Testis (tissue), 5 donors: Measurements from ENCODE around the gene PEX5. TPM values are rescaled to one million over a fixed set of nuclear protein-coding genes. Genes with fewer than 3 reads are reported as not detected.

ENCODE experiments used
- DNase-seq: peaks from one replicate; pipeline ENCODE4 v3.0.0-alpha.2; 2019
- H3K27ac ChIP-seq, 2 donors: fragments of 200-600 bp; sonication (generic); one replicate each; pipeline ENCODE4 v1.5.1; 2019
- H3K27me3 ChIP-seq: fragments of 200-600 bp; sonication (generic); one replicate; pipeline ENCODE4 v1.5.1; 2019
- H3K36me3 ChIP-seq: fragments of 200-600 bp; sonication (generic); one replicate; pipeline ENCODE4 v1.5.1; 2017; ENCODE audit warnings: low read depth; ENCODE audit errors: missing control alignments
- H3K4me1 ChIP-seq: fragments of 200-600 bp; sonication (generic); one replicate; pipeline ENCODE4 v1.5.1; 2019
- H3K4me3 ChIP-seq, 2 donors: fragments of 200-600 bp; sonication (generic); one replicate each; pipeline ENCODE4 v1.5.1; 2017 to 2019
- H3K9me3 ChIP-seq: fragments of 200-600 bp; sonication (generic); one replicate; pipeline ENCODE4 v1.5.1; 2017
- CTCF ChIP-seq, 3 experiments: fragments of 450-650 bp in 2 of 3; fragments of 200-600 bp in 1 of 3; sonication (generic) in 1 of 3; IDR thresholded peaks; one replicate each; pipeline ENCODE4 v1.5.1; 2016 to 2019; ENCODE audit warnings: antibody characterized with exemption in 3 of 3, mild to moderate bottlenecking in 2 of 3, moderate library complexity in 1 of 3
- POLR2A ChIP-seq: fragments of 450-650 bp; IDR thresholded peaks from one replicate; pipeline ENCODE4 v1.6.1; 2017; ENCODE audit warnings: antibody characterized with exemption, mild to moderate bottlenecking, moderate library complexity
- WGBS, 2 donors: methylation state at CpG; one replicate each; pipeline ENCODE4 v1.1.5; 2018; 5-methylcytosine and 5-hydroxymethylcytosine counted together
- intact Hi-C: fragments of 100-400 bp; cut with DNase I; formaldehyde crosslinking; loops from one replicate; pipeline ENCODE4 v1.15.1; 2023; ENCODE audit warnings: low total_unique reads
- long read RNA-seq, 2 donors: transcript quantifications; one replicate each; lab custom pipeline, GENCODE V29; 2026
- polyA plus RNA-seq: library from polyadenylated mRNA; stranded (reverse); fragments of 350-450 nt; fragmentation: Illumina TruSeq; extraction: RNeasy Lipid Tissue Mini Kit (QIAGEN cat#74804); gene quantifications from one replicate; pipeline ENCODE4 v1.2.3, GENCODE V29; 2014; ENCODE audit warnings: low read depth, low replicate concordance; ENCODE audit not compliant: insufficient read depth
- total RNA-seq, 2 donors: library from RNA; depleted of rRNA; stranded (reverse); fragments of >200 nt; gene quantifications; one replicate each; pipeline ENCODE4 v1.2.3, GENCODE V29; 2016

Gene PEX5
- total RNA-seq (100 to 1,000 TPM; 121 to 134 TPM), polyA plus RNA-seq (120 TPM)
- long read RNA-seq, donor 1, partial matches to known transcripts: 0 of 3 reads
- long read RNA-seq, donor 1, other reads (novel, unspliced or antisense): 0 of 3 reads
- long read RNA-seq, donor 2, partial matches to known transcripts: 12 of 12 reads
- long read RNA-seq, donor 2, other reads (novel, unspliced or antisense): 0 of 12 reads

- DNase-seq: peak; percentile 93
- 0 to 1% methylated on average over 20 to 65 of the region's 68 CpGs for WGBS, 2 donors
- Histone ChIP-seq H3K27ac (peak within 1 kb of the TSS; percentile 85 to 94), H3K27me3 (no peaks in the 10 kb centered on the region), H3K4me1 (peaks cover 31% of the 10 kb centered on the region), H3K9me3 (no peaks in the 10 kb centered on the region), H3K4me3 (peak within 1 kb of the TSS; percentile 79 to 91), H3K36me3 (no peaks in the 10 kb centered on the region)
- intact Hi-C loops: no loop called here
- TF ChIP-seq CTCF (IDR thresholded peaks at IDR 0.05): no peak
- no peak for TF ChIP-seq POLR2A
These were observed at the start of gene PEX5 for GRCh38 chr12:7189398-7190267. Gene PEX5, plus strand, starts transcription at chr12:7189686. Its CDS starts 692 bp downstream, at chr12:7190378.

GRCh38 chr12:7141351-7142005 lies 48.0 kb upstream of the PEX5 start:
- intact Hi-C loops: no loop called here
- H3K27me3 ChIP-seq: no peaks in the 10 kb centered on the region
- H3K4me3 ChIP-seq: no peak overlapping the region
- H3K9me3 ChIP-seq: no peaks in the 10 kb centered on the region
- no peak overlapping the region for H3K27ac ChIP-seq
- TF ChIP-seq POLR2A: no peak
- TF ChIP-seq CTCF (IDR thresholded peaks at IDR 0.05): no peak
- no peaks in the 10 kb centered on the region for H3K4me1 ChIP-seq
- 94% methylated on average over 7 of the region's 7 CpGs for WGBS, 2 donors
- H3K36me3 ChIP-seq: no peaks in the 10 kb centered on the region
- DNase-seq: no peak

GRCh38 chr12:7142056-7142644 lies 47.3 kb upstream of the PEX5 start:
- no peaks in the 10 kb centered on the region for H3K36me3 ChIP-seq
- no peaks in the 10 kb centered on the region for H3K27me3 ChIP-seq
- no peak overlapping the region for H3K4me3 ChIP-seq
- H3K27ac ChIP-seq: no peak overlapping the region
- WGBS, 2 donors: 70 to 81% methylated on average over 5 of the region's 5 CpGs
- H3K4me1 ChIP-seq: no peaks in the 10 kb centered on the region
- TF ChIP-seq CTCF (IDR thresholded peaks at IDR 0.05): peak; percentile 39 to 67 (median 43)
- no peak for TF ChIP-seq POLR2A
- DNase-seq: peak; percentile 67
- intact Hi-C loops: no loop called here
- no peaks in the 10 kb centered on the region for H3K9me3 ChIP-seq

- TF ChIP-seq POLR2A (no peak), CTCF (IDR thresholded peaks at IDR 0.05) (no peak)
- Histone ChIP-seq H3K4me1 (no peaks in the 10 kb centered on the region), H3K9me3 (no peaks in the 10 kb centered on the region), H3K27me3 (no peaks in the 10 kb centered on the region), H3K27ac (no peak overlapping the region), H3K4me3 (no peak overlapping the region), H3K36me3 (no peaks in the 10 kb centered on the region)
- intact Hi-C loops: no loop called here
- 92 to 93% methylated on average over 13 to 18 of the region's 18 CpGs for WGBS, 2 donors
- no peak for DNase-seq
These were observed 46.5 kb upstream of the PEX5 start for GRCh38 chr12:7142809-7143465.
